ENCODE results near the gene SRGAP3. TPM values are rescaled to one million over a fixed set of nuclear protein-coding genes. Genes with fewer than 3 reads are reported as not detected.
A peak's percentile ranks its signal among the peaks of the same experiment; 100 is the strongest.

Gene SRGAP3
- total and polyA plus RNA-seq, 8 donors: 5.1 to 28.9 (median 22.4) TPM

GRCh38 chr3:9101286-9101685 is 148.2 kb downstream of the SRGAP3 start:
- Histone ChIP-seq H3K27ac (no peak overlapping the region), H3K36me3 (no peaks in the 10 kb centered on the region), H3K27me3 (no peaks in the 10 kb centered on the region), H3K4me1 (no peaks in the 10 kb centered on the region), H3K9me3 (no peaks in the 10 kb centered on the region), H3K4me3 (no peak overlapping the region)
- intact Hi-C loops (cut with DNase I): no loop called here
- no peak for TF ChIP-seq CTCF (IDR thresholded peaks at IDR 0.05)
- DNase-seq: no peak
- ATAC-seq: no peak

- no peaks in the 10 kb centered on the region for H3K4me1 ChIP-seq
- H3K36me3 ChIP-seq: no peaks in the 10 kb centered on the region
- intact Hi-C loops (cut with DNase I): no loop called here
- H3K4me3 ChIP-seq: no peak overlapping the region
- no peak for TF ChIP-seq CTCF (IDR thresholded peaks at IDR 0.05)
- H3K9me3 ChIP-seq: no peaks in the 10 kb centered on the region
- ATAC-seq (no peak), DNase-seq (no peak)
- no peaks in the 10 kb centered on the region for H3K27me3 ChIP-seq
- no peak overlapping the region for H3K27ac ChIP-seq
These were observed 148.9 kb downstream of the SRGAP3 start for GRCh38 chr3:9100513-9100894.

- no peaks in the 10 kb centered on the region for H3K36me3 ChIP-seq
- DNase-seq: no peak
- no peak for ATAC-seq
- no peaks in the 10 kb centered on the region for H3K27me3 ChIP-seq
- intact Hi-C loops (cut with DNase I): no loop called here
- TF ChIP-seq CTCF (IDR thresholded peaks at IDR 0.05): no peak
- H3K4me1 ChIP-seq: no peaks in the 10 kb centered on the region
- no peak overlapping the region for H3K27ac ChIP-seq
- H3K4me3 ChIP-seq: no peak overlapping the region
- no peaks in the 10 kb centered on the region for H3K9me3 ChIP-seq
These were observed 149.5 kb downstream of the SRGAP3 start for GRCh38 chr3:9099702-9100512.

- H3K27me3 ChIP-seq: no peaks in the 10 kb centered on the region
- H3K36me3 ChIP-seq: no peaks in the 10 kb centered on the region
- no peaks in the 10 kb centered on the region for H3K4me1 ChIP-seq
- intact Hi-C loops (cut with DNase I): no loop called here
- no peak overlapping the region for H3K4me3 ChIP-seq
- no peak for TF ChIP-seq CTCF (IDR thresholded peaks at IDR 0.05)
- DNase-seq: peak in 2 of 4 donors; percentile 84 to 93
- no peak for ATAC-seq
- H3K27ac ChIP-seq: no peak overlapping the region
- no peaks in the 10 kb centered on the region for H3K9me3 ChIP-seq
These were observed 150.4 kb downstream of the SRGAP3 start for GRCh38 chr3:9098716-9099675.

GRCh38 chr3:9097495-9097894 is 152.0 kb downstream of the SRGAP3 start:
- DNase-seq: no peak
- no peaks in the 10 kb centered on the region for H3K27me3 ChIP-seq
- no peak overlapping the region for H3K27ac ChIP-seq
- H3K4me3 ChIP-seq: no peak overlapping the region
- ATAC-seq: no peak
- no peaks in the 10 kb centered on the region for H3K4me1 ChIP-seq
- intact Hi-C loops (cut with DNase I): no loop called here
- H3K36me3 ChIP-seq: no peaks in the 10 kb centered on the region
- TF ChIP-seq CTCF (IDR thresholded peaks at IDR 0.05): no peak
- H3K9me3 ChIP-seq: no peaks in the 10 kb centered on the region
